K562 (cell line): Measurements from ENCODE around the gene SNCA. TPM values are rescaled to one million over a fixed set of nuclear protein-coding genes. Genes with fewer than 3 reads are reported as not detected.

Experiments
- ATAC-seq: fragments of 200-7000 bp; cut with Tn5 transposase; 3 replicates; pipeline ENCODE4 v1.9.1; 2020; ENCODE audit warnings: moderate library complexity
- BruUV-seq: library from RNA; stranded (reverse); fragments of 400-500 nt; replicated peaks from 2 replicates; lab custom pipeline; 2021; lab: Mats Ljungman, UMichigan
- CTCF ChIA-PET: fragments of 300-600 bp; formaldehyde crosslinking; extraction: SDS; loops from one replicate; lab custom pipeline; 2021; ENCODE audit warnings: low intra/inter-chr PET ratio; lab: Yijun Ruan, JAX
- POLR2A ChIA-PET: fragments of 300-600, 350-650 bp; sonication (Branson Sonifier 250); formaldehyde crosslinking; extraction: SDS; loops from one replicate; lab custom pipeline; 2021; ENCODE audit warnings: antibody characterized with exemption, inconsistent platforms; lab: Yijun Ruan, JAX
- DNase-seq, 4 experiments: peaks; one replicate each; pipeline versions ENCODE4 v3.0.0 to v3.0.0-alpha.2; 2011 to 2018; ENCODE audit warnings: low spot score in 3 of 4, mixed read lengths in 3 of 4; ENCODE audit errors: extremely low read depth in 1 of 4
- FAIRE-seq: peaks from 2 replicates; lab custom pipeline; 2011; peaks lifted over from hg19 to GRCh38; lab: Jason Lieb, UNC
- H2AFZ ChIP-seq: 2 replicates; pipeline ENCODE4 v1.6.0; 2011; ENCODE audit warnings: low read depth, low read length, control low read depth, inconsistent platforms
- H3K27ac ChIP-seq: fragments of 200-600 bp; 3 replicates; pipeline ENCODE4 v1.8.0; 2011; ENCODE audit warnings: low read depth, mild to moderate bottlenecking, control low read depth, inconsistent platforms, low read length, moderate library complexity, mixed read lengths; ENCODE audit errors: extremely low read depth
- H3K27me3 ChIP-seq, 2 experiments: fragments of 300-600 bp in 1 of 2; 2 replicates in 1 of 2; 3 replicates in 1 of 2; pipeline versions ENCODE4 v1.6.0 to v1.8.0; 2011; ENCODE audit warnings: inconsistent platforms in 2 of 2, low read length in 2 of 2, mild to moderate bottlenecking in 1 of 2, mixed read lengths in 1 of 2, moderate library complexity in 1 of 2; ENCODE audit not compliant: control insufficient read depth in 2 of 2, insufficient read depth in 2 of 2
- H3K36me3 ChIP-seq: fragments of 300-600 bp; 3 replicates; pipeline ENCODE4 v1.8.0; 2011; ENCODE audit warnings: mild to moderate bottlenecking, low read length, inconsistent platforms; ENCODE audit not compliant: control insufficient read depth, insufficient read depth
- H3K4me1 ChIP-seq, 2 experiments: fragments of 200-600 bp in 1 of 2; replicated peaks in 1 of 2; 2 replicates in 1 of 2; 3 replicates in 1 of 2; pipeline versions ENCODE4 v1.5.1 to v1.8.0; 2011; ENCODE audit warnings: inconsistent platforms in 2 of 2, low read length in 2 of 2, mild to moderate bottlenecking in 1 of 2, mixed read lengths in 1 of 2, moderate library complexity in 1 of 2; ENCODE audit not compliant: control insufficient read depth in 2 of 2, insufficient read depth in 2 of 2
- H3K4me2 ChIP-seq: 2 replicates; pipeline ENCODE4 v1.6.1; 2011; ENCODE audit warnings: low read length, control low read depth, inconsistent platforms, mixed read lengths; ENCODE audit not compliant: insufficient read depth
- H3K4me3 ChIP-seq: fragments of 200-600 bp; sonication (generic), shearing (Covaris generic); 2 replicates; pipeline ENCODE4 v1.5.1; 2016; ENCODE audit warnings: control low read depth, inconsistent platforms
- H3K79me2 ChIP-seq: fragments of 200-600 bp; 3 replicates; pipeline ENCODE4 v1.8.0; 2011; ENCODE audit warnings: low read length, inconsistent platforms; ENCODE audit not compliant: control insufficient read depth, insufficient read depth
- H3K9ac ChIP-seq, 2 experiments: 2 replicates each; pipeline versions ENCODE4 v1.6.0 to v1.6.1; 2011; ENCODE audit warnings: low read depth in 2 of 2, low read length in 2 of 2, control low read depth in 1 of 2, inconsistent platforms in 1 of 2, mild to moderate bottlenecking in 1 of 2, mixed read lengths in 1 of 2; ENCODE audit not compliant: insufficient read depth in 1 of 2
- H3K9me1 ChIP-seq: one replicate; pipeline ENCODE4 v1.6.0; 2011; ENCODE audit warnings: inconsistent platforms, mild to moderate bottlenecking, low read length, moderate library complexity; ENCODE audit not compliant: control insufficient read depth, insufficient read depth
- H3K9me3 ChIP-seq: replicated peaks from 2 replicates; pipeline ENCODE4 v1.5.1; 2011; ENCODE audit warnings: low read depth, low read length, inconsistent platforms; ENCODE audit not compliant: control insufficient read depth, insufficient read depth
- H4K20me1 ChIP-seq: replicated peaks from 2 replicates; pipeline ENCODE4 v1.6.1; 2011; ENCODE audit warnings: low read length, inconsistent platforms, mixed read lengths; ENCODE audit not compliant: control insufficient read depth, insufficient read depth
- BRD4 ChIP-seq: fragments of 200-600 bp; sonication (generic); IDR thresholded peaks from 2 replicates; pipeline ENCODE4 v1.6.1; 2017; ENCODE audit warnings: inconsistent platforms
- CHCHD3 ChIP-seq: fragments of 250-450 bp; sonication (Bioruptor Pico); IDR thresholded peaks from 2 replicates; pipeline ENCODE4 v2.1.2; 2022; ENCODE audit warnings: mild to moderate bottlenecking
- JUND ChIP-seq, 2 experiments: IDR thresholded peaks; 2 replicates in 1 of 2; 3 replicates in 1 of 2; pipeline ENCODE4 v1.6.1; 2011; ENCODE audit warnings: borderline replicate concordance in 2 of 2, low read depth in 2 of 2, low read length in 2 of 2, improper control_type of control experiment in 1 of 2, missing biosample characterization in 1 of 2, missing genetic modification characterization in 1 of 2, missing genetic modification reagents in 1 of 2
- LARP7 ChIP-seq: fragments of 450-650 bp; IDR thresholded peaks from 2 replicates; pipeline ENCODE4 v1.6.1; 2016
- POLR2A ChIP-seq: fragments of 450-650 bp; conservative IDR thresholded peaks from 2 replicates; pipeline ENCODE4 v1.6.1; 2016
- TAF1 ChIP-seq: IDR thresholded peaks from 2 replicates; pipeline ENCODE4 v1.6.1; 2011; ENCODE audit warnings: mild to moderate bottlenecking, low read length, moderate library complexity; ENCODE audit not compliant: insufficient read depth, control insufficient read depth, severe bottlenecking; ENCODE audit errors: extremely low read depth
- TAF9B ChIP-seq: fragments of 450-650 bp; IDR thresholded peaks from 2 replicates; pipeline ENCODE4 v1.6.1; 2018; ENCODE audit warnings: mild to moderate bottlenecking; ENCODE audit not compliant: partially characterized antibody
- TGIF2 ChIP-seq: sonication (generic); formaldehyde crosslinking; IDR thresholded peaks from 2 replicates; pipeline ENCODE4 v1.8.1; 2022; ENCODE audit warnings: mild to moderate bottlenecking, missing genetic modification reagents, moderate library complexity
- TSC22D4 ChIP-seq: fragments of 450-650 bp; IDR thresholded peaks from 2 replicates; pipeline ENCODE4 v1.6.1; 2016; ENCODE audit warnings: missing genetic modification characterization, missing biosample characterization, control low read depth
- ZBTB9 ChIP-seq: fragments of 450-650 bp; formaldehyde crosslinking; IDR thresholded peaks from 2 replicates; pipeline ENCODE4 v1.4.0; 2020; ENCODE audit warnings: mild to moderate bottlenecking, moderate library complexity
- ZNF217 ChIP-seq: sonication (generic); formaldehyde crosslinking; IDR thresholded peaks from 2 replicates; pipeline ENCODE4 v1.8.0; 2022; ENCODE audit warnings: mild to moderate bottlenecking, missing genetic modification reagents
- ZNF3 ChIP-seq: fragments of 250-450 bp; sonication (Bioruptor Pico); IDR thresholded peaks from 2 replicates; pipeline ENCODE4 v1.5.0; 2021; ENCODE audit warnings: mild to moderate bottlenecking, moderate library complexity
- ZNF41 ChIP-seq: fragments of 250-450 bp; sonication (Bioruptor Pico); conservative IDR thresholded peaks from 2 replicates; pipeline ENCODE4 v1.4.0; 2020; ENCODE audit warnings: mild to moderate bottlenecking
- ZNF436 ChIP-seq: fragments of 250-450, 450-650 bp; sonication (Bioruptor Pico); formaldehyde crosslinking; IDR thresholded peaks from 2 replicates; pipeline ENCODE4 v1.7.0; 2020; ENCODE audit warnings: mild to moderate bottlenecking
- ZNF778 ChIP-seq: fragments of 450-650 bp; formaldehyde crosslinking; IDR thresholded peaks from 2 replicates; pipeline ENCODE4 v1.4.0; 2020; ENCODE audit warnings: mild to moderate bottlenecking, moderate library complexity
- WGBS: fragments of 100-300 bp; shearing (Covaris generic); methylation state at CpG from one replicate; pipeline ENCODE4 v1.1.6; 2016; ENCODE audit warnings: low coverage, mixed read lengths; ENCODE audit not compliant: insufficient coverage; ENCODE audit errors: missing lambda C conversion rate; 5-methylcytosine and 5-hydroxymethylcytosine counted together
- in situ Hi-C: fragments of 300-500 bp; cut with MboI; formaldehyde crosslinking; loops from 4 replicates; pipeline ENCODE4 v1.15.0; 2018; ENCODE audit warnings: inconsistent platforms, mixed read lengths
- intact Hi-C: fragments of 100-400 bp; cut with micrococcal nuclease; formaldehyde crosslinking; loops from 2 replicates; pipeline ENCODE4 v1.14.2; 2022
- polyA plus RNA-seq, 8 experiments: library from polyadenylated mRNA; depleted of rRNA in 4 of 8; stranded (reverse) in 5 of 8; unstranded in 3 of 8; fragments of >200 nt; fragmentation: Nextera tagmentation in 2 of 8; fragmentation: Illumina TruSeq in 1 of 8; extraction: Ambion mirVana in 2 of 8; extraction: Trizol in 1 of 8; gene quantifications; 2 replicates each; pipeline versions ENCODE4 v1.2.1 to v1.2.3, GENCODE V29; 2011 to 2014; ENCODE audit warnings: inconsistent platforms in 1 of 8, missing spikeins in 1 of 8
- total RNA-seq, 7 experiments: library from RNA; depleted of rRNA in 6 of 7; stranded (reverse); fragments of >200 nt in 6 of 7; fragmentation: Illumina TruSeq in 2 of 7; extraction: Trizol in 2 of 7; gene quantifications; 2 replicates each; pipeline versions ENCODE4 v1.2.1 to v1.2.3, GENCODE V29; 2011 to 2021; ENCODE audit warnings: low replicate concordance in 1 of 7
- TF ChIP-seq, protein P1 (sequence below): fragments of 250-450 bp; sonication (Bioruptor Pico); IDR thresholded peaks from 2 replicates; pipeline ENCODE4 v1.8.0; 2022; ENCODE audit warnings: inconsistent platforms
- TF ChIP-seq, protein P2 (sequence below): fragments of 450-650 bp; IDR thresholded peaks from 2 replicates; pipeline ENCODE4 v1.6.1; 2018; ENCODE audit warnings: mild to moderate bottlenecking, low read depth; ENCODE audit not compliant: partially characterized antibody

Gene SNCA
- total and polyA plus RNA-seq, 9 of the 15 experiments (the other 6 are each of a cell fraction or from before 2014, with no cell fraction given): 1.7 to 12.6 (median 3.6) TPM

DNA sequence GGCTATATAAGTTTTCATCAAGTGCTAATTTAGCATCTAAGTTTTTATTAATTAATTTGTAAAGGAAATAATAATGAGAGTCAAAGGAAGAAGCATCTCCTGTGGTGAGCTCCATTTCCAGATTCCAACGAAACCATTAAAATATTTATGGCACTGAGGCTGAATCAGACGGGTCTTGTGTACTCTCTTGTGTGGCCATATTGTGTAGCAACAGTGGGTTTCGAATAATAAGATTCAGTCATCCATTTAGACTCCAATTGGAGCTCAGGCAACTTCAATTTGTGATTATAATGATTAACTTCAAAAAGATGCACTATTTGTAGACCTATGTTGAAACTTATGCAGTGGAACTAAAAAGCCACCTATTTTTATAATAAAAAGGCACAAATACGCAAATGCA is 82.4 kb downstream of the SNCA start:
- H3K4me3 ChIP-seq: no peak overlapping the region
- no peak overlapping the region for H2AFZ ChIP-seq
- no peak for DNase-seq
- H3K9ac ChIP-seq: no peak overlapping the region
- ATAC-seq: no peak
- no peak for FAIRE-seq
- H3K79me2 ChIP-seq: no peaks in the 10 kb centered on the region
- WGBS: 8% methylated on average over 4 of the region's 4 CpGs
- no peaks in the 10 kb centered on the region for H3K27me3 ChIP-seq
- ChIA-PET CTCF (no interaction called here), POLR2A (no interaction called here)
- TF ChIP-seq TGIF2: no peak
- no peak for TF ChIP-seq BRD4
- TF ChIP-seq ZNF778 (CRISPR knock-in tag): no peak
- TF ChIP-seq, protein P1, sequence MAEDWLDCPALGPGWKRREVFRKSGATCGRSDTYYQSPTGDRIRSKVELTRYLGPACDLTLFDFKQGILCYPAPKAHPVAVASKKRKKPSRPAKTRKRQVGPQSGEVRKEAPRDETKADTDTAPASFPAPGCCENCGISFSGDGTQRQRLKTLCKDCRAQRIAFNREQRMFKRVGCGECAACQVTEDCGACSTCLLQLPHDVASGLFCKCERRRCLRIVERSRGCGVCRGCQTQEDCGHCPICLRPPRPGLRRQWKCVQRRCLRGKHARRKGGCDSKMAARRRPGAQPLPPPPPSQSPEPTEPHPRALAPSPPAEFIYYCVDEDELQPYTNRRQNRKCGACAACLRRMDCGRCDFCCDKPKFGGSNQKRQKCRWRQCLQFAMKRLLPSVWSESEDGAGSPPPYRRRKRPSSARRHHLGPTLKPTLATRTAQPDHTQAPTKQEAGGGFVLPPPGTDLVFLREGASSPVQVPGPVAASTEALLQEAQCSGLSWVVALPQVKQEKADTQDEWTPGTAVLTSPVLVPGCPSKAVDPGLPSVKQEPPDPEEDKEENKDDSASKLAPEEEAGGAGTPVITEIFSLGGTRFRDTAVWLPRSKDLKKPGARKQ (CRISPR knock-in tag): no peak
- no peak for TF ChIP-seq POLR2A
- TF ChIP-seq JUND (IDR thresholded peaks at IDR 0.05; ENCODE audit: borderline replicate concordance, low read depth, low read length): no peak
- no peak for TF ChIP-seq JUND (tag; IDR thresholded peaks at IDR 0.05; ENCODE audit: borderline replicate concordance, low read depth, low read length)
- TF ChIP-seq TAF1: no peak
- TF ChIP-seq, protein P2, sequence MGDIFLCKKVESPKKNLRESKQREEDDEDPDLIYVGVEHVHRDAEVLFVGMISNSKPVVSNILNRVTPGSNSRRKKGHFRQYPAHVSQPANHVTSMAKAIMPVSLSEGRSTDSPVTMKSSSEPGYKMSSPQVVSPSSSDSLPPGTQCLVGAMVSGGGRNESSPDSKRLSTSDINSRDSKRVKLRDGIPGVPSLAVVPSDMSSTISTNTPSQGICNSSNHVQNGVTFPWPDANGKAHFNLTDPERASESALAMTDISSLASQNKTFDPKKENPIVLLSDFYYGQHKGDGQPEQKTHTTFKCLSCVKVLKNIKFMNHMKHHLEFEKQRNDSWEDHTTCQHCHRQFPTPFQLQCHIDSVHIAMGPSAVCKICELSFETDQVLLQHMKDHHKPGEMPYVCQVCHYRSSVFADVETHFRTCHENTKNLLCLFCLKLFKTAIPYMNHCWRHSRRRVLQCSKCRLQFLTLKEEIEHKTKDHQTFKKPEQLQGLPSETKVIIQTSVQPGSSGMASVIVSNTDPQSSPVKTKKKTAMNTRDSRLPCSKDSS: no peak
- no peak for TF ChIP-seq ZNF41 (CRISPR knock-in tag)
- TF ChIP-seq CHCHD3 (CRISPR knock-in tag): no peak
- TF ChIP-seq ZNF217: no peak
- TF ChIP-seq ZNF436 (CRISPR knock-in tag): no peak
- no peak for TF ChIP-seq TAF9B
- no peak for TF ChIP-seq ZBTB9 (CRISPR knock-in tag)
- no peak for TF ChIP-seq LARP7
- no peak for TF ChIP-seq ZNF3 (CRISPR knock-in tag)
- no peak for TF ChIP-seq TSC22D4 (tag)
- no peaks in the 10 kb centered on the region for H3K36me3 ChIP-seq
- no peaks in the 10 kb centered on the region for H3K9me3 ChIP-seq
- intact Hi-C loops: no loop called here
- no peak overlapping the region for H3K27ac ChIP-seq
- BruUV-seq: no TSS peak
- no peaks in the 10 kb centered on the region for H3K4me1 ChIP-seq
- in situ Hi-C loops: no loop called here
- H3K4me2 ChIP-seq: no peak overlapping the region
- H4K20me1 ChIP-seq: no peaks in the 10 kb centered on the region
- no peaks in the 10 kb centered on the region for H3K9me1 ChIP-seq
